ENCODE measurements around the gene ZNF346. TPM values are rescaled to one million over a fixed set of nuclear protein-coding genes. Genes with fewer than 3 reads are reported as not detected.

The ZNF346 gene
- total RNA-seq, 2 donors from 2014 or later: 9.9 to 11.6 TPM

DNA sequence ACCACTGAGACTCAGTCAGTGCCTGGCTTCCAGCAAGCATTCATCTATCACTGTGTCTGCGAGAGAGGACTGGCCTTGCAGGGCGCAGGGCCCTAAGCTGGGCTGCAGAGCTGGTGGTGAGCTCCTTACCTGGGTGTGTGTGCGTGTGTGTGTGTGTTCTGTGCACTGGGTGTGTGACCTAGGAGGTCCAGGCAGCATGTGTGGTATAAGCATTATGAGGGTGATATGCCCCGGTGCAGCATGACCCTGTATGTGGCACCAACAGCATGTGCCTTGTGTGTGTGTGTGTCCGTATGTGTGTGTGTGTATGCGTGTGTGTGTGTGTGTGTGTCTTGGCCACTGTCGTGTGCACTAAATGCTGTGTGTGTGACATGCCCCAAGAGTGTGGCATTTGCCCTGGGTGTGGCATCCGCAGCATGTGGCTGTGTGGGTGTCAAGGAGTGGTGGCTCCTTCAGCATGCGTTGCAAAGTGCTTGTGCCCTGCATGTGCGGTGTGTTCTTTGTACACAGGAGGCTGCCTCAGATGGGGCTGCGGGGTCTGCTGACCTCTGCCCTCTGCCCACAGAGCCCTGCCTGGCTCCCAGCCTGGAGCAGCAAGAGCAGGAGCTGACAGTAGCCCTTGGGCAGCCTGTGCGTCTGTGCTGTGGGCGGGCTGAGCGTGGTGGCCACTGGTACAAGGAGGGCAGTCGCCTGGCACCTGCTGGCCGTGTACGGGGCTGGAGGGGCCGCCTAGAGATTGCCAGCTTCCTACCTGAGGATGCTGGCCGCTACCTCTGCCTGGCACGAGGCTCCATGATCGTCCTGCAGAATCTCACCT is 67.5 kb downstream of the ZNF346 start:
- intact Hi-C loops (cut with DNase I): no loop called here
- no peak for ATAC-seq
- no peak for DNase-seq

DNA sequence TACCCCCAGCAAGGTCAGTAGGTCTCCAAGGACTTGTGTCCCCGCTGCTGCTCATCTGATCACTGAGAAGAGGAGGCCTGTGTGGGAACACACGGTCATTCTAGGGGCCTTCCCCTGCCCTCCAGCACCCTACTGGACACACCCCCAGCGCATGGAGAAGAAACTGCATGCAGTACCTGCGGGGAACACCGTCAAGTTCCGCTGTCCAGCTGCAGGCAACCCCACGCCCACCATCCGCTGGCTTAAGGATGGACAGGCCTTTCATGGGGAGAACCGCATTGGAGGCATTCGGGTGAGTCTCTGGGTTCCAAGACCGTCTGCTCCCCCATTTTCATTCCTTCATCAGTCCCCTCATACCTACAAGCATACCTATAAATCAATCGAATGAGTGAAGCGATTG is 68.3 kb downstream of the ZNF346 start:
- DNase-seq: no peak
- ATAC-seq: no peak
- intact Hi-C loops (cut with DNase I): no loop called here

DNA sequence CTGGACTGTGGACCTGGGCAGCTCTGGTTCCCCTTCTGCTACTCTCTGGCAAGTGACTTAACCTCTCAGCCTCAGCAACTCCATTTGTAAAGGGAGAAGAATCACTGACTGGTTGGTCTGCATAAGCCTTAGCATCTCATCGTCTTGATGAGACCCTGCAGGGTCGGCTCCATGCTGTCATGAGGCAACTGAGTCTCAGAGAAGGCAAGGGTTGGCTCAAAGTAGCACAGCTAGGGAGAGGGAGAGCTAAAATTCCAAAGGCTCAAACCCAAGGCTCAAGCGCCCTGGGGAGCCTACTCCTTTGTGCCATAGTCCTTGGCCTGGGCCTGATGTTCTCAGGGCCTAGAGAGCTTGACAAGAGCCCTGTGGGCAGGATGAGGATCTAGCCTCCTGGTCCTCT is 68.7 kb downstream of the ZNF346 start:
- intact Hi-C loops (cut with DNase I): no loop called here
- DNase-seq (no peak), ATAC-seq (no peak)

DNA sequence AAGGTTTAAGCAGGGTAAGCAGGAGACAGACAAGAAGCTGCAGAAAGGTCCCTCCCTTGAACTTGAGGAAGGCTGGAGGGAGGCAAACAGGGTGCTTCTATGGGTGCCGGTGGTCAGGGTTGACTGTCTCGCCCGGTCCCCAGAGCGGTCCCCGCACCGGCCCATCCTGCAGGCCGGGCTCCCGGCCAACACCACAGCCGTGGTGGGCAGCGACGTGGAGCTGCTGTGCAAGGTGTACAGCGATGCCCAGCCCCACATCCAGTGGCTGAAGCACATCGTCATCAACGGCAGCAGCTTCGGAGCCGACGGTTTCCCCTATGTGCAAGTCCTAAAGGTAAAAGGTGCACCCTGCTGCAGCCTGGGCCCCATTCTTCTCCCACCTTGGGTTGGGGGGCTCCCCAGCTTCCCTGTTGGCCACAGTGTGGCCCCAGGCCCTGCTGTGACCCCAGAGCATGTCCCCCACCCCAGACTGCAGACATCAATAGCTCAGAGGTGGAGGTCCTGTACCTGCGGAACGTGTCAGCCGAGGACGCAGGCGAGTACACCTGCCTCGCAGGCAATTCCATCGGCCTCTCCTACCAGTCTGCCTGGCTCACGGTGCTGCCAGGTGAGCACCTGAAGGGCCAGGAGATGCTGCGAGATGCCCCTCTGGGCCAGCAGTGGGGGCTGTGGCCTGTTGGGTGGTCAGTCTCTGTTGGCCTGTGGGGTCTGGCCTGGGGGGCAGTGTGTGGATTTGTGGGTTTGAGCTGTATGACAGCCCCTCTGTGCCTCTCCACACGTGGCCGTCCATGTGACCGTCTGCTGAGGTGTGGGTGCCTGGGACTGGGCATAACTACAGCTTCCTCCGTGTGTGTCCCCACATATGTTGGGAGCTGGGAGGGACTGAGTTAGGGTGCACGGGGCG is 69.9 kb downstream of the ZNF346 start:
- ATAC-seq (no peak), DNase-seq (no peak)
- intact Hi-C loops (cut with DNase I): no loop called here

DNA sequence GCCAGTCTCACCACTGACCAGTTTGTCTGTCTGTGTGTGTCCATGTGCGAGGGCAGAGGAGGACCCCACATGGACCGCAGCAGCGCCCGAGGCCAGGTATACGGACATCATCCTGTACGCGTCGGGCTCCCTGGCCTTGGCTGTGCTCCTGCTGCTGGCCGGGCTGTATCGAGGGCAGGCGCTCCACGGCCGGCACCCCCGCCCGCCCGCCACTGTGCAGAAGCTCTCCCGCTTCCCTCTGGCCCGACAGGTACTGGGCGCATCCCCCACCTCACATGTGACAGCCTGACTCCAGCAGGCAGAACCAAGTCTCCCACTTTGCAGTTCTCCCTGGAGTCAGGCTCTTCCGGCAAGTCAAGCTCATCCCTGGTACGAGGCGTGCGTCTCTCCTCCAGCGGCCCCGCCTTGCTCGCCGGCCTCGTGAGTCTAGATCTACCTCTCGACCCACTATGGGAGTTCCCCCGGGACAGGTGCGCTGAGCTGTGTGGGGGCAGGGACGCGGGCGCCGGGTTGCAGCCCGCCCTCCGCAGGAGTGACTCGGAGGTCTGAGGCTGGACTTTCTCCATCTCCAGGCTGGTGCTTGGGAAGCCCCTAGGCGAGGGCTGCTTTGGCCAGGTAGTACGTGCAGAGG is 70.7 kb downstream of the ZNF346 start:
- ATAC-seq (no peak), DNase-seq (no peak)
- intact Hi-C loops (cut with DNase I): no loop called here

DNA sequence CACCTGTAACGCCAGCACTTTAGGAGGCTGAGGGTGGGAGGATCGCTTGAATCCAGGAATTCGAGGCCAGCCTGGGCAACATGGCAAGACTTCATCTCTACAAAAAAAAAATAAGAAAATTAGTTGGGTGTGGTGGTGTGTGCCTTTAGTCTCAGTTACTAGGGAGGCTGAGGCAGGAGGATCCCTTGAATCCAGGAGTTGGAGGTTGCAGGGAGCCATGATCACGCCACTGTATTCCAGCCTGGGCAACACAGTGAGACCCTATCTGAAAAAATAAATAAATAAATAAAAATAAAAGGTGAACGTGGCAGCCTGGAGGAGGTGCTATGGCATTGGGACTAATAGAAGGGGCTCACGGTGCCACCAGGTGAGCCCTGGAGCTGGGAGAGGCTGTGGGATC is 71.3 kb downstream of the ZNF346 start:
- no peak for DNase-seq
- intact Hi-C loops (cut with DNase I): no loop called here
- no peak for ATAC-seq

DNA sequence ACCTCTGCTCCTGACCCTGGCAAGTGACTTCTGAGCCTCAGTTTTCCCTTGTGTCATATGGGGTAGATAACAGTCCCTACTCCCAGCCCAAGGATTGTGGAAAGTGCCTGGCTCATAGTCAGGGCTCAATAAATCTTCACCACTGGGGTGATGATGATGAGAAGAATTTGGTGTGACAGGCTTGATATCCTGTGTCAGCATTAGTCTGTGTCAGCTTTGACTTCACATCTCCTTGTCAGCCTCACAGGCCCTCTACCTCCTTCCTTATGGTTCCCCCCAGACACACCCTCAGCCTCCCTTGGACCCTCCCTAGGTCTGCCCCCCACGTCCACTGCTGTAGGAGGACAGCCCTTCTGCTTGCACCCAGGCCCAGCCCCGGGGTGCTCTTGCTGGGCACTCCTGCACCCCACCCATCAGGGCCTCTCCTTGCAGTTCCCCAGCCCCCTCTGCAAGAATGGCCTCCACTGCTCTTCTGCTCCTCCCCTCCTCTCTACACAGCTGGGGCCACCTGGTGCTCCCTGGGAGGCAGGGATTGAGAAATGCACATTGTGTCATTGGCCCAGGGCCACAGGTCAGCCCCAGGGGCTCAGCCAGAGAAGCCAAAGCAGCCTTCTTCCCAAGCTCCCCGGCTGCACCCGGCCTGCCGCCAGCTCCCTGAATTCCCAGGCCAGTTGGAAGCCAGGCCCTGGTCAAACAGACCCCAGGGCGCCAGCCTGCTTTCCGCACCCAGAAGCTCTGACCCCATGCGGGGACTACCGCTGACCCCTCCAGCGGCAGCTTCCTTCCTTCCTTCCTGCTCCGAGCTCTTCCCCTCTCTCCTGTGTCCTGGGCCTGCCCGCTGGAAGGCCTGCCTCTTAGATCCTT is 72.0 kb downstream of the ZNF346 start:
- ATAC-seq (peak; percentile 75 to 86), DNase-seq (peak; percentile 81)
- intact Hi-C loops (cut with DNase I): no loop called here

DNA sequence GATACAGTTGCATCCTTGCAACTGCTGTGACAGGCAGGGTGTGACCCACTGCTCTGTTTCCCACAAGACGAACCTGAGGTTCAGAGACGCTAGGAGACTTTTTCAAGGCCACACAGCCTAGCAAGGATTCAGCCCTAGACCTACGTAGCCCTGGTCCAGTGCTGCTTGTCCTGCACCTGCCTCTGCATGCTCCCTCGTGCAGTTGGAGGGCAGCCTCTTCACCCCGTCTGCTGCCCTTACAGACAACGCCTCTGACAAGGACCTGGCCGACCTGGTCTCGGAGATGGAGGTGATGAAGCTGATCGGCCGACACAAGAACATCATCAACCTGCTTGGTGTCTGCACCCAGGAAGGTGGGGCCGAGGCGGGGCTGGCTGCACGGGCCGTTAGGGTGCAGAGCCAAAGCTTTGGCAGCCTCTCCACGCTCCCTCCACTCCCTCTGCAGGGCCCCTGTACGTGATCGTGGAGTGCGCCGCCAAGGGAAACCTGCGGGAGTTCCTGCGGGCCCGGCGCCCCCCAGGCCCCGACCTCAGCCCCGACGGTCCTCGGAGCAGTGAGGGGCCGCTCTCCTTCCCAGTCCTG is 72.7 kb downstream of the ZNF346 start:
- intact Hi-C loops (cut with DNase I): no loop called here
- no peak for DNase-seq
- no peak for ATAC-seq

DNA sequence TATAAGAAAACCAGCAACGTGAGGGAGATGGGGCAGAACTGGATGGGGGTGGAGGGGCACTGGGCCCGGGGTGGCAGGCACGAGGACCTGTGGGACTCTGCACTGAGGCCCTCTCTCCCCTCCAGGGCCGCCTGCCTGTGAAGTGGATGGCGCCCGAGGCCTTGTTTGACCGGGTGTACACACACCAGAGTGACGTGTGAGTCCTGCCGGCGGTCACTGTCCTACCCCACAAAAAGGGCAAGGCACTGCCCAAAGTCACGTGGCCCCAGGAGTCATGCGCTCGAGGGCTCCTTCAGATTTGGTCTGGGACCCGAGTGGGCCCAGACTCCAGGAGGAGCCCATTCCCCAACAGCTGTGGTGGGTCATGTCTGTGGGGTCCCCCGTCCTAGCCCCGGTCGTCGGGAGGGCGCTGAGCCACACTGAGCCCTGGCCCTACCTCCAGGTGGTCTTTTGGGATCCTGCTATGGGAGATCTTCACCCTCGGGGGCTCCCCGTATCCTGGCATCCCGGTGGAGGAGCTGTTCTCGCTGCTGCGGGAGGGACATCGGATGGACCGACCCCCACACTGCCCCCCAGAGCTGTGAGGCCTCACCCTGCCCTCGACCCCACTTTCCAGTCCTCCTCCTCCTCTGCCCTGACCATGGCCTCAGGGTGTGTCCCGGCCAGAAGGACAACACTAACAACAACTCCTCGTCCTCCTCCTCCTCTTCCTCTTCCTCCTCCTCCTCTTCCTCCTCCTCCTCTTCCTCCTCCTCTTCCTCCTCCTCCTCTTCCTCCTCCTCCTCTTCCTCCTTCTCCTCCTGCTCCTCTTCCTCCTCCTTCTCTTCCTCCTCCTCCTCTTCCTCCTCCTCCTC is 73.9 kb downstream of the ZNF346 start:
- ATAC-seq: no peak
- intact Hi-C loops (cut with DNase I): no loop called here
- no peak for DNase-seq

DNA sequence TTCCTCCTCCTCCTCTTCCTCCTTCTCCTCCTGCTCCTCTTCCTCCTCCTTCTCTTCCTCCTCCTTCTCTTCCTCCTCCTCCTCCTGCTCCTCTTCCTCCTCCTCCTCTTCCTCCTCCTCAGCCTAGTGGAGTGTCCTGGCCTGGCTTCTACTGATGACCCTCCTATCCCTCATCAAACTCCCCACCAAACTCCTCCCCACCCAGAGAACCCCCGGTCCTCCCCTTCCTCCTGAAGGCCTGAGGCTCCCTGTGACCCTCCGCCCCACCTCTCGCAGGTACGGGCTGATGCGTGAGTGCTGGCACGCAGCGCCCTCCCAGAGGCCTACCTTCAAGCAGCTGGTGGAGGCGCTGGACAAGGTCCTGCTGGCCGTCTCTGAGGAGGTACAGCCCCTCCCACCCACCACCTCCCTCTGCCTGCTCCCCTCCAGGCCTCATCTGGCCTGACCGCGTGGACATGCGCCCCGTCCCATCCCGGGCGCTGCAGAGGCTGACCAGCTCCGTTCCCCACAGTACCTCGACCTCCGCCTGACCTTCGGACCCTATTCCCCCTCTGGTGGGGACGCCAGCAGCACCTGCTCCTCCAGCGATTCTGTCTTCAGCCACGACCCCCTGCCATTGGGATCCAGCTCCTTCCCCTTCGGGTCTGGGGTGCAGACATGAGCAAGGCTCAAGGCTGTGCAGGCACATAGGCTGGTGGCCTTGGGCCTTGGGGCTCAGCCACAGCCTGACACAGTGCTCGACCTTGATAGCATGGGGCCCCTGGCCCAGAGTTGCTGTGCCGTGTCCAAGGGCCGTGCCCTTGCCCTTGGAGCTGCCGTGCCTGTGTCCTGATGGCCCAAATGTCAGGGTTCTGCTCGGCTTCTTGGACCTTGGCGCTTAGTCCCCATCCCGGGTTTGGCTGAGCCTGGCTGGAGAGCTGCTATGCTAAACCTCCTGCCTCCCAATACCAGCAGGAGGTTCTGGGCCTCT is 74.8 kb downstream of the ZNF346 start:
- ATAC-seq: no peak
- no peak for DNase-seq
- intact Hi-C loops (cut with DNase I): no loop called here

DNA sequence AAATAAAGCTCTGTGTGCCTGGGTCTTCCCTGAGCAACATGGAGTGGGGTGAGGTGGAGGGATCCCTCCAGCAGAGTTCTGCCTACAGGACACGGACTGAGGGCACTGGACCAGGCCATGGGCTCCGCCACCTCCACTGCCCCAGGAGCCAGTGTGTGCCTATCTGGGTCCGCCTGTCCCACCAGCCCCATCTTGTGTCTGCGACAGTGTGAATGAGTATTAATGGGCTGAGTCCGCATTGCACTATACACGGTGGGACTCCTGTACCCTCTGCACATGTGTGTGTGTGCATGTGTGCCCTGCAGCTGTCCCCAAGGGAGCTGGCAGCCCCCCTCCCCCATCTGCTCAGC is 75.6 kb downstream of the ZNF346 start:
- DNase-seq (no peak), ATAC-seq (no peak)
- intact Hi-C loops (cut with DNase I): no loop called here

DNA sequence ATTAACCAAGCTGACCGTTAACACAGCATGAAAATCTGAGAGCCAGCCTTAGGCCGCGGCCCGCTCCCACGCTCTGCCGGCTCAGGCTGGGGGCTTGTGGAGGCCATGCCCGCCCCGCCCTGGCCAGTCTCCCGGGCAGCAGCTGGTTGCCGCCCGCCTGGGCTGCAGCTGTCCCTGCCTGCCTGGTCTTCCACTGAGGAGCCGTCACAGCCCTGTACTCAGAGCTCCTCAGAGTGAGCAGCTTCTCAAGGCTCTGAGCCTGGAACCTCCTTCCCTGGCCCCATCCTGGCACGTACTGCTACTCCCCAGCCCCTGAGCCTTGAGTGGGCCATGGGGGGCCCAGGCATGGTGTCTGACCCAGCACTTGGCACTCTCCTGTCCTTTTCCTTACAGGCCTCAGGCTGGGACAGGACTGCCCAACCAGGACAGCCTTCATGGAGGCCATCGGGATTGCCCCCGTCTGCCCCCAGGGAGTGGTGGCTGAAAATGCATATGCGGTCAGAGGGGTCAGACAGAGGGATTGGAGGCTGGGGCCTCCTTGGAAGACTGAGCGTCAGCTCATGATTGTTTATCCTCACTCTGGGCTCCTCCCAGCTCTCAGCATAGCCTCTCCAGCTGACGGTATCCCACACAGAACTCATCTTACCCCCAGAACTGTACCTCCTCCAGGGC is 76.1 kb downstream of the ZNF346 start:
- DNase-seq (peak; percentile 45), ATAC-seq (peak; percentile 38 to 52)
- intact Hi-C loops (cut with DNase I): no loop called here

DNA sequence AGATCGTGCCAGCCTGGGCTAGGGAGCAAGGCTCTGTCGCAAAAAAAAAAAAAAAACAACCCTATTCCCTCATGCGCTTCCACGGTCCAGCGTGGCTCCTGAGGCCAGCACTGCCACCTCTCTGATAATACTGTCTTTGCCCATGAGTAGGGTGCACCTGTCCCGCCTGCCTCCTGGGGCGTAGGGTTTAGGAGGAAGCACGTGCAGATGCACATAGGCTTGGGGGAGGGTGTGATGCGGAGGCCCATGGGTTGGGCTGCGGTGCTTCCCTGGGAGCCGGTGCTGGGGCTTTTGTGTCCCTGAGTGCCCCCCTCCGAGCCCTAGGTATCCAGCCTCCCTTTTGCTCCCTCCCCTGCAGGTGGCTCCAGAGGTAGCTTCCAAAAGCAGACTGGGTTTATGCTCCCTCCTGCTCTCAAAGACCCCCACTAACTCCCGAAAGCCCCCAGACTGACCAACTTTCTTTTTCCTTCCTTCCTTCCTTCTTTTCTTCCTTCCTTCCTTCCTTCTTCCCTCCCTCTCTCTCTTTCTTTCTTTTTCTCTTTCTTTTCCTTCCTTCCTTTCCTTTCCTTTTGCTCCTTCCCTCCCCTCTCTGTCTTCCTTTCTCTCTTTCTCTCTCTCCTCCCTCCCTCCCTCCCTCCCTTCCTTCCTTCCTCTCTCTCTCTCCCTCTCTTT is 77.1 kb downstream of the ZNF346 start:
- intact Hi-C loops (cut with DNase I): no loop called here
- DNase-seq (no peak), ATAC-seq (no peak)

DNA sequence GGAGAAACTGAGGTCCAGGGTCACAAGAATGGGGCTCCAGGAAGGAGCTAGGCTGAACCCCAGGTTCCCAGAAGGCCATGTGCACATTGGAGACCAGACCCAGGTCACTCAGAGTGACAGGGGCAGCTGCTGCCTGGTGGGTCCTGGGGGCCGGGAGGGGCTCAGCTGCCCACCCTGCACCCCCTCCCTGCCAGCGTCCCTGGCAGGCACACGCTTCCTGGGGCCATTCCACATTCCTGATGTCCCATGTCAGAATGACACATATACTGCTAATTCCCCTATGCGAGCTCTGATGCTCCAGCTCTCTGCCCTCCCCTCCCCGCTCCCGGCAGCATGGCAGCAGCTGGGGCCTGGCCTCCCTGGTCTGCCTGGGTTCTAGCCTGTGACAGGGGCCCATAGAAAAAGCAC is 78.2 kb downstream of the ZNF346 start:
- ATAC-seq (no peak), DNase-seq (no peak)

DNA sequence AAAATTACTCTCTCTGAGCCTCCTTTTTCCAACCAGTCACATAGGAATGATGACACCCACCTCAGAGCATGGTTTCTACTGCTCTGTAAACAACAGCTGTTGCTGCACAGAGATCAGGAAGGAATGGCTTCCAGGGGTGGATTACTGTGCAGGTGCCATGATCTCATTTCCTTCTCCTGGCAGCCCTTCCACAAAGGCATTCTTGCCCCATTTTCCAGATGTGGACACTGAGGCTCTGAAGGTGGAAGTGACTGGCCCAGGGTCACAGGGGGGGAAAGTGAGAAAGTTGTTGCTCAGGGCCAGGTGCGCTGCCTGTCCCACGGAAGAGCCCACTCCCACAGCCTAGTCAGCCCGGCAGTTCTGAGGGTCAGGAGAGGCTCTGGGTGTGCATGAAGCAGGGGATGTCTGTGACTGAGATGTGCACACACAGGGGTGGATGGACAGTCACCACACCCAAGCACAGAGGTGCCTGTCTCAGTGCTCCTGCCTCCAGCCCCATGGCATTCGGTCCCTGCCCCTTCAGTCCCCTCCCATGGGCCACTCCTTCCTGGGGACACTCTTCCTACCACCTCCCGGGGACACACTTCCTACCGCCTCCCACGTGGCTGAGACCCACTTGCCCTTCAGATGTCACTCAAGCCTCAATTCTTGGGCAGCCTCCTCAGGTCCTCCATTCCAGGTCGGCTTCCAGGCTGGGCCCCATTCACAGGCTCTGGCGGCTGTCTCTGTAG is 81.2 kb downstream of the ZNF346 start:
- no peak for DNase-seq
- intact Hi-C loops (cut with DNase I): no loop called here
- no peak for ATAC-seq

More for the DNA sequence above, 78.2 kb downstream of the ZNF346 start:
- intact Hi-C loops (cut with DNase I): no loop called here
